Amniotic stem cell (primary cell): Measurements from ENCODE around the gene DDR1.

Source experiments
- DNase-seq: peaks from one replicate; lab custom pipeline; 2025; lab: John Stamatoyannopoulos, UW

Gene DDR1

GRCh38 chr6:30881392-30882203 lies 2.7 kb upstream of the DDR1 start:
- DNase-seq: no peak

GRCh38 chr6:30882204-30882758 lies 2.0 kb upstream of the DDR1 start:
- no peak for DNase-seq

GRCh38 chr6:30882759-30883684 lies 1.3 kb upstream of the DDR1 start:
- DNase-seq: no peak

- no peak for DNase-seq
These were observed 482 bp downstream of the DDR1 start for GRCh38 chr6:30884521-30885480.

GRCh38 chr6:30885481-30885998 lies 1.2 kb downstream of the DDR1 start:
- no peak for DNase-seq

GRCh38 chr6:30885999-30886896 lies 1.9 kb downstream of the DDR1 start:
- DNase-seq: peak; percentile 41

- no peak for DNase-seq
These were observed 2.6 kb downstream of the DDR1 start for GRCh38 chr6:30886897-30887255.

GRCh38 chr6:30887901-30888815 lies 3.8 kb downstream of the DDR1 start:
- peak; percentile 15 for DNase-seq

GRCh38 chr6:30888816-30889495 lies 4.6 kb downstream of the DDR1 start:
- DNase-seq: no peak

GRCh38 chr6:30889496-30889885 lies 5.2 kb downstream of the DDR1 start:
- no peak for DNase-seq

GRCh38 chr6:30889921-30890645 lies 5.8 kb downstream of the DDR1 start:
- no peak for DNase-seq

GRCh38 chr6:30890646-30891449 lies 6.5 kb downstream of the DDR1 start:
- no peak for DNase-seq

- no peak for DNase-seq
These were observed 7.1 kb downstream of the DDR1 start for GRCh38 chr6:30891450-30891723.

- DNase-seq: no peak
These were observed 7.7 kb downstream of the DDR1 start for GRCh38 chr6:30891816-30892538.

- DNase-seq: no peak
These were observed 8.8 kb downstream of the DDR1 start for GRCh38 chr6:30893001-30893591.

- DNase-seq: no peak
These were observed 9.3 kb downstream of the DDR1 start for GRCh38 chr6:30893666-30894065.
